Measurements from ENCODE around the gene GNG13. TPM values are rescaled to one million over a fixed set of nuclear protein-coding genes. Genes with fewer than 3 reads are reported as not detected.
A peak's percentile ranks its signal among the peaks of the same experiment; 100 is the strongest.

The GNG13 gene
- total and polyA plus RNA-seq, 8 donors: not detected

DNA sequence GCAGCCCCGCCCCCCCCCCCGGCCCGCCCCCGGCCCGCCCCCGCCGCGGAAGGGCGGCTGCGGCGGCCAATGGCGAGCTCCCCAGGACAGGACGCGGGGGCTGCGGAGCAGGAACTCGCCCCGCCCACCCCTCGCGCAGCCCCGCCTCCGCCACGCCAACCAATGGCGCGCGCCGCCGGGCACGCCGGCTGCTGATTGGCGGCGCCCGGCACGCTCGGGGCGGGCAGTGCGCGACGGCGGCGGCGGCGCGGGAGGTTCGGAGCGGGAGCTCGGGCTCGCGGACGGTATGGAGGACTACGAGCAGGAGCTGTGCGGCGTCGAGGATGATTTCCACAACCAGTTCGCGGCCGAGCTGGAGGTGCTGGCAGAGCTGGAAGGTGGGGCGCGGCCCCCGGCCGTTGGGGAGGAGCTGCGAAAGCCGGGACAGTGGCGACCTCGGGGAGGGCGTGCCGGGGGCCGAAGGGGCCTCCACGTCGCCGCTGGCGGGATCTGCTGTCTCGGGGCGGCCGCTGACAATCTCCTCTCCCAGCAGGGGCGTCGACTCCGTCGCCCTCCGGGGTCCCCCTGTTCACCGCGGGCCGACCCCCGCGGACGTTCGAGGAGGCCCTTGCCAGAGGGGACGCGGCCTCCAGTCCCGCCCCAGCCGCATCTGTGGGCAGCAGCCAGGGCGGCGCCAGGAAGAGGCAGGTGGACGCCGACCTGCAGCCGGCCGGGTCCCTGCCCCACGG lies 12.0 kb downstream of the GNG13 start, which contains the start of gene CHTF18:
CHTF18 (plus strand) TSS at position 222 of the 728 bp plus-strand sequence; CDS start at position 287, 65 bp downstream.
- 0% methylated on average over 55 to 95 of the region's 97 CpGs; no CpG with 5 or more reads in 1 of the 5 donors for WGBS, 5 donors
- peaks cover 26 to 47% (median 37%) of the 10 kb centered on the region in 4 donors for H3K4me1 ChIP-seq
- H3K36me3 ChIP-seq: peaks cover 6 to 43% (median 30%) of the 10 kb centered on the region in 4 donors
- intact Hi-C loops (cut with DNase I; ENCODE audit: low total_unique reads): no loop called here
- DNase-seq: peak; percentile 95 to 98
- peak within 1 kb of the TSS; percentile 68 to 88 (median 79) for H3K27ac ChIP-seq
- peak within 1 kb of the TSS; percentile 92 to 99 (median 96) for H3K4me3 ChIP-seq
- no peaks in the 10 kb centered on the region for H3K9me3 ChIP-seq
- TF ChIP-seq EP300 (IDR thresholded peaks at IDR 0.05) (no peak), POLR2A (IDR thresholded peaks at IDR 0.05) (no peak), POLR2AphosphoS5 (IDR thresholded peaks at IDR 0.05) (peak in 1 of 3 donors; percentile 2)
- TF ChIP-seq, protein P1, sequence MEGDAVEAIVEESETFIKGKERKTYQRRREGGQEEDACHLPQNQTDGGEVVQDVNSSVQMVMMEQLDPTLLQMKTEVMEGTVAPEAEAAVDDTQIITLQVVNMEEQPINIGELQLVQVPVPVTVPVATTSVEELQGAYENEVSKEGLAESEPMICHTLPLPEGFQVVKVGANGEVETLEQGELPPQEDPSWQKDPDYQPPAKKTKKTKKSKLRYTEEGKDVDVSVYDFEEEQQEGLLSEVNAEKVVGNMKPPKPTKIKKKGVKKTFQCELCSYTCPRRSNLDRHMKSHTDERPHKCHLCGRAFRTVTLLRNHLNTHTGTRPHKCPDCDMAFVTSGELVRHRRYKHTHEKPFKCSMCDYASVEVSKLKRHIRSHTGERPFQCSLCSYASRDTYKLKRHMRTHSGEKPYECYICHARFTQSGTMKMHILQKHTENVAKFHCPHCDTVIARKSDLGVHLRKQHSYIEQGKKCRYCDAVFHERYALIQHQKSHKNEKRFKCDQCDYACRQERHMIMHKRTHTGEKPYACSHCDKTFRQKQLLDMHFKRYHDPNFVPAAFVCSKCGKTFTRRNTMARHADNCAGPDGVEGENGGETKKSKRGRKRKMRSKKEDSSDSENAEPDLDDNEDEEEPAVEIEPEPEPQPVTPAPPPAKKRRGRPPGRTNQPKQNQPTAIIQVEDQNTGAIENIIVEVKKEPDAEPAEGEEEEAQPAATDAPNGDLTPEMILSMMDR (IDR thresholded peaks at IDR 0.05): no peak
- no peaks in the 10 kb centered on the region for H3K27me3 ChIP-seq

DNA sequence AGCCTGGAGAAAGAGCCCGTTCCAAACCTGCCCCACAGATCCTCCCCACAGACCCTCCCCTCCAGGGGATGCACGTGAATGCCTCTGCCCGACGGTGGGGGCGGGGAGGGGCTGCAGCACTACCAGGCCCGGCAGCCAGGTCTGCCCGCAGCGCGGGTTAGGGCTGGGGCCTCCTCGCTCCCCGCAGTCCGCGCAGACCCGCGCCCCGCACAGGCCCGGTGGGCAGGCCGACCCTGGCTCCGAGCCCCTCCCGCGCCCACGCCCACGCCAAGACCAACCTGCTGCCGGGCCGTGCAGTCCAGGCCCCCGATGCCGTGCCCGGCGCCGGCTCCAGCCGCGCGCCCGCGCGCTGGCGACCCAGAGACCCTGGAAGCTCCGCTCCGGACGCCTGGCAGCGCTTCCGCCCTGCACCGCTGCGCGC lies 12.5 kb downstream of the GNG13 start, which contains the start of gene RPUSD1:
RPUSD1 (minus strand) TSS at position 404 of the 421 bp plus-strand sequence. CDS start 644 bp downstream, outside the sequence.
- H3K27ac ChIP-seq: peak within 1 kb of the TSS; percentile 68 to 88 (median 79)
- peaks cover 0 to 4% (median 2%) of the 10 kb centered on the region in 3 donors for H3K27me3 ChIP-seq
- H3K9me3 ChIP-seq: no peaks in the 10 kb centered on the region
- H3K4me3 ChIP-seq: peak within 1 kb of the TSS; percentile 92 to 99 (median 96)
- H3K36me3 ChIP-seq: peaks cover 6 to 37% (median 28%) of the 10 kb centered on the region in 4 donors
- peaks cover 26 to 53% (median 43%) of the 10 kb centered on the region in 4 donors for H3K4me1 ChIP-seq
- intact Hi-C loops (cut with DNase I; ENCODE audit: low total_unique reads): no loop called here
- no peak for DNase-seq
- WGBS, 5 donors: 0 to 5% (median 1%) methylated on average over 4 to 45 of the region's 45 CpGs; no CpG with 5 or more reads in 1 of the 5 donors
- TF ChIP-seq EP300 (IDR thresholded peaks at IDR 0.05) (no peak), POLR2A (IDR thresholded peaks at IDR 0.05) (no peak), POLR2AphosphoS5 (IDR thresholded peaks at IDR 0.05) (peak in 1 of 3 donors; percentile 23)
- TF ChIP-seq, protein P1 (IDR thresholded peaks at IDR 0.05): no peak

DNA sequence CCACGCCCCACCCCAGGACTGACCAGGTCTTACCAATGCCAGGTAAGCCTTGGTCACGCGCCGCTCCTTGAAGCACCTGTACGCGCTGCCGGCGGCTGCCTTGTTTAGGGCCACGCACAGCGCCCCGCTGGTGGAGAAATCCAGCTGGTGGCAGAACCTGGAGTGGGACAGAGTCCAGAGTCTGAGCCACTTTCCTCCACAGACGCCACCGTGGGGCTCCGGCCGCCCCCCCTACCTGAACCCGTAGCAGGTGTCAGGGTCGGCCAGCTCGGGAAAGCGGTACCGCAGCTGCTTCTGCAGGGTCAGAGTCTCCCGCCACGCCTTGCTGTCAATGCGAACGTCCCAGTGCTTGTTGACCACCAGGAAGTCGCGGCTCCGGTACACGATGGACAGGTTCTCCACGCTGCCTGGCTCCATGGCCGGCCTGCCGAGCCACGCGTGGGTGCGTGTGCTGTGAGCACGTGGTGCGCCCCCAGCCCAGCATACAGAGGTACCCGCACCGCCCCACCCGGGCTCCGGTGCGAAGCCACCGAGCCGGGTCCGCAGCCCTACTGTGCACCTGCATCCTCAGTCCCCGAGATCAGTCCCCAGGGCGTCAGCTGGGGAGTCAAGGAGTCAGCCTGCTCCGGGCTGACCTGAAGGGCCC lies 13.1 kb downstream of the GNG13 start:
- DNase-seq: peak in 1 of 2 donors; percentile 39
- no peaks in the 10 kb centered on the region for H3K9me3 ChIP-seq
- H3K4me1 ChIP-seq: peaks cover 26 to 58% (median 48%) of the 10 kb centered on the region in 4 donors
- intact Hi-C loops (cut with DNase I; ENCODE audit: low total_unique reads): no loop called here
- peak overlapping the region; percentile 68 to 88 (median 79) for H3K27ac ChIP-seq
- peaks cover 6 to 34% (median 26%) of the 10 kb centered on the region in 4 donors for H3K36me3 ChIP-seq
- peaks cover 0 to 10% (median 7%) of the 10 kb centered on the region in 3 donors for H3K27me3 ChIP-seq
- TF ChIP-seq EP300 (IDR thresholded peaks at IDR 0.05) (no peak), POLR2AphosphoS5 (IDR thresholded peaks at IDR 0.05) (no peak), POLR2A (IDR thresholded peaks at IDR 0.05) (no peak)
- TF ChIP-seq, protein P1 (IDR thresholded peaks at IDR 0.05): no peak
- H3K4me3 ChIP-seq: peak overlapping the region; percentile 92 to 99 (median 96)
- 27 to 73% (median 28%) methylated on average over 8 to 47 of the region's 47 CpGs for WGBS, 5 donors

Measured in stomach (tissue), 9 donors.